NCI-H128 (cell line): ENCODE data around the gene ZNF195.
"Not testable (repeated sequence)": the region's sequence is repeated elsewhere in the genome, so short reads cannot be mapped to it uniquely, and the experiment has no call there.

Source experiments
- DNase-seq: peaks from one replicate; lab custom pipeline; 2025; ENCODE audit not compliant: unreplicated experiment; lab: John Stamatoyannopoulos, UW

The ZNF195 gene

GRCh38 chr11:3356858-3357257 lies 22.1 kb downstream of the ZNF195 start:
- DNase-seq: no peak

- DNase-seq: no peak
Measured at GRCh38 chr11:3353066-3353465, 25.9 kb downstream of the ZNF195 start.

GRCh38 chr11:3347127-3347526 lies 31.8 kb downstream of the ZNF195 start:
- no peak for DNase-seq

- no peak for DNase-seq
Measured at GRCh38 chr11:3346587-3346986, 32.4 kb downstream of the ZNF195 start.

- no peak for DNase-seq
Measured at GRCh38 chr11:3345736-3346135, 33.2 kb downstream of the ZNF195 start.

- no peak for DNase-seq
Measured at GRCh38 chr11:3344327-3345174, 34.4 kb downstream of the ZNF195 start.

- DNase-seq: no peak
Measured at GRCh38 chr11:3342709-3343108, 36.2 kb downstream of the ZNF195 start.

GRCh38 chr11:3341298-3341697 lies 37.6 kb downstream of the ZNF195 start:
- peak; percentile 60 for DNase-seq

- DNase-seq: no peak
Measured at GRCh38 chr11:3340025-3340424, 38.9 kb downstream of the ZNF195 start.

- no peak for DNase-seq
Measured at GRCh38 chr11:3339340-3339624, 39.7 kb downstream of the ZNF195 start.

- no peak for DNase-seq
Measured at GRCh38 chr11:3338569-3339339, 40.2 kb downstream of the ZNF195 start.

- not testable (repeated sequence) for DNase-seq
Measured at GRCh38 chr11:3336420-3336819, 42.5 kb downstream of the ZNF195 start.

- not testable (repeated sequence) for DNase-seq
Measured at GRCh38 chr11:3333157-3333556, 45.8 kb downstream of the ZNF195 start.

GRCh38 chr11:3331078-3331477 lies 47.9 kb downstream of the ZNF195 start:
- DNase-seq: not testable (repeated sequence)

- not testable (repeated sequence) for DNase-seq
Measured at GRCh38 chr11:3330064-3330463, 48.9 kb downstream of the ZNF195 start.

GRCh38 chr11:3328503-3328902 lies 50.4 kb downstream of the ZNF195 start:
- DNase-seq: not testable (repeated sequence)

- not testable (repeated sequence) for DNase-seq
Measured at GRCh38 chr11:3326450-3326849, 52.5 kb downstream of the ZNF195 start.

- DNase-seq: not testable (repeated sequence)
Measured at GRCh38 chr11:3324724-3325123, 54.2 kb downstream of the ZNF195 start.
